Lower lobe of right lung (tissue), 2 donors: ENCODE results near the gene FHIP1B. TPM values are rescaled to one million over a fixed set of nuclear protein-coding genes. Genes with fewer than 3 reads are reported as not detected.
"Not testable (repeated sequence)": the region's sequence is repeated elsewhere in the genome, so short reads cannot be mapped to it uniquely, and the experiment has no call there.

Source experiments
- ATAC-seq, 2 donors: fragments of 200-7000 bp; cut with Tn5 transposase; one replicate each; pipeline ENCODE4 v1.9.1; 2020 to 2022; ENCODE audit warnings: mild to moderate bottlenecking in 2 of 2, moderate library complexity in 2 of 2
- DNase-seq: peaks from one replicate; pipeline ENCODE4 v3.0.0-alpha.2; 2020
- H3K27ac ChIP-seq: fragments of 200-600 bp; one replicate; pipeline ENCODE4 v1.8.0; 2022
- H3K27me3 ChIP-seq: fragments of 200-600 bp; one replicate; pipeline ENCODE4 v1.8.0; 2022; ENCODE audit warnings: low read depth
- H3K36me3 ChIP-seq: fragments of 200-600 bp; one replicate; pipeline ENCODE4 v1.8.0; 2022; ENCODE audit warnings: mild to moderate bottlenecking
- H3K4me1 ChIP-seq: fragments of 200-600 bp; one replicate; pipeline ENCODE4 v1.8.0; 2022
- H3K4me3 ChIP-seq: fragments of 200-600 bp; one replicate; pipeline ENCODE4 v1.8.0; 2022; ENCODE audit warnings: mild to moderate bottlenecking
- H3K9me3 ChIP-seq: fragments of 200-600 bp; one replicate; pipeline ENCODE4 v1.8.0; 2022
- CTCF ChIP-seq: fragments of 200-600 bp; IDR thresholded peaks from one replicate; pipeline ENCODE4 v1.8.0; 2022; ENCODE audit warnings: antibody characterized with exemption, mild to moderate bottlenecking
- intact Hi-C: fragments of 100-400 bp; cut with DNase I; formaldehyde crosslinking; loops from one replicate; pipeline ENCODE4 v1.11.0; 2022
- long read RNA-seq: library from polyadenylated mRNA; unstranded; transcript quantifications from one replicate; pipeline ENCODE4 v2.0.0, GENCODE V29; 2021
- total RNA-seq: library from RNA; stranded (reverse); fragmentation: NEBNext Ultra II Directional; extraction: Animal tissue kit (Norgen Biotek cat#: 25700); gene quantifications from one replicate; pipeline ENCODE4 v1.2.1, GENCODE V29; 2021
- donor health status: DM: no; HTN: yes; CAD: no; lungs with severe emphysema.

FHIP1B gene
- total RNA-seq: 37.1 TPM
- long read RNA-seq, transcript FAM160A2-202 (12 exons, 3,354 nt): major isoform, 6 of 24 reads
- long read RNA-seq, transcript FAM160A2-204 (3 exons, 1,309 nt): minor isoform, 5 of 24 reads
- long read RNA-seq, partial matches to known transcripts: 9 of 24 reads
- long read RNA-seq, other reads (novel, unspliced or antisense): 3 of 24 reads

- TF ChIP-seq CTCF: peak; percentile 35
- Histone ChIP-seq H3K36me3 (no peaks in the 10 kb centered on the region), H3K9me3 (no peaks in the 10 kb centered on the region), H3K27me3 (no peaks in the 10 kb centered on the region), H3K27ac (peak within 1 kb of the TSS; percentile 91), H3K4me3 (peak within 1 kb of the TSS; percentile 82), H3K4me1 (peaks cover 26% of the 10 kb centered on the region)
- DNase-seq (peak; percentile 100), ATAC-seq (peak; percentile 97 to 98)
- intact Hi-C loops: no loop called here
Measured at GRCh38 chr11:6234387-6235107, at the start of gene FHIP1B. FHIP1B (minus strand) TSS chr11:6234636; CDS start chr11:6224516, 10,120 bp downstream.

DNA sequence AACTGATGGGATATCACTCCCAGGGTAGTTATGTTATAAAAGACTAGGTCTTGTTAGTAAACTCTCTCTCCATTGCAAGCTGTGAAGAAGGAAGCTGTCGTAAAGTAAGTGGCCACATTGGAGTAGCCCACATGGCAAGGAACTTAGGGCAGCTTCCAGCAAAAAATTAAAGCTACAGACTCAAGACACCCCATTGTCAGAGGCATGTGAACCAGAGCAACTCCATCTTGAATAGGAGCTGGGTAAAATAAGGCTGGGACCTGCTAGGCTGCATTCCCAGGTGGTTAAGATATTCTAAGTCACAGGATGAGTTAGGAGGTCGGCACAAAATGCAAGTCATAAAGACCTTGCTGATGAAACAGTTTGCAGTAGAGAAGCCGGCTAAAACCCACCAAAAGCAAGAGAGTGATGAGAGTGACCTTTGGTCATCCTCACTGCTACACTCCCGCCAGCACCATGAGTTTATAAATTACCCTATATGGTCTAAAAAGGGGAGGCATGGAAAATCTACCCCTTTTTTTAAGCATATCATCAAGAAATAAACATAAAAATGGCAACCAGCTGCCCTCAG is 49.1 kb upstream of the FHIP1B start:
- intact Hi-C loops: no loop called here
- ATAC-seq (no peak), DNase-seq (no peak)
- no peaks in the 10 kb centered on the region for H3K36me3 ChIP-seq
- H3K27me3 ChIP-seq: no peaks in the 10 kb centered on the region
- H3K27ac ChIP-seq: no peak overlapping the region
- H3K4me1 ChIP-seq: no peaks in the 10 kb centered on the region
- no peaks in the 10 kb centered on the region for H3K9me3 ChIP-seq
- no peak overlapping the region for H3K4me3 ChIP-seq
- no peak for TF ChIP-seq CTCF

DNA sequence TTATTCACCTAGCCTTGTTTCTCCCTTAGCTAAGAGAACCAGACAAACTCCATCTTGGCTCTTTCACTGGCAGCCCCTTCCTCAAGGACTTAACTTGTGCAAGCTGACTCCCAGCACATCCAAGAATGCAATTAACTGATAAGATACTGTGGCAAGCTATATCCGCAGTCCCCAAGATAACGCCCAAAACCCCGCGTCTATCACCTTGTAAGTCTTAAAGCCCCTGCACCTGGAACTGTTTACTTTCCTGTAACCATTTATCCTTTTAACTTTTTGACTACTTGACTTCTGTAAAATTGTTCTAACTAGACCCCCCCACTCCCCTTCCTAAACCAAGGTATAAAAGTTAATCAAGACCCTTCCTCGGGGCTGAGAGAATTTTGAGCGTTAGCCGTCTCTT is 46.4 kb upstream of the FHIP1B start:
- ATAC-seq, H3K4me1 ChIP-seq, H3K27me3 ChIP-seq, H3K4me3 ChIP-seq, H3K27ac ChIP-seq, H3K36me3 ChIP-seq, DNase-seq, intact Hi-C loops, H3K9me3 ChIP-seq: not testable (repeated sequence)

- DNase-seq: no peak
- no peaks in the 10 kb centered on the region for H3K4me1 ChIP-seq
- no peaks in the 10 kb centered on the region for H3K36me3 ChIP-seq
- intact Hi-C loops: no loop called here
- ATAC-seq: no peak
- TF ChIP-seq CTCF: no peak
- H3K9me3 ChIP-seq: no peaks in the 10 kb centered on the region
- H3K27me3 ChIP-seq: no peaks in the 10 kb centered on the region
- H3K27ac ChIP-seq: no peak overlapping the region
- no peak overlapping the region for H3K4me3 ChIP-seq
Measured at GRCh38 chr11:6273188-6273587, 38.8 kb upstream of the FHIP1B start.

GRCh38 chr11:6271598-6271997 is 37.2 kb upstream of the FHIP1B start:
- H3K4me1 ChIP-seq: no peaks in the 10 kb centered on the region
- no peak overlapping the region for H3K27ac ChIP-seq
- H3K9me3 ChIP-seq: no peaks in the 10 kb centered on the region
- intact Hi-C loops: no loop called here
- H3K27me3 ChIP-seq: no peaks in the 10 kb centered on the region
- TF ChIP-seq CTCF: no peak
- no peak overlapping the region for H3K4me3 ChIP-seq
- no peak for DNase-seq
- H3K36me3 ChIP-seq: no peaks in the 10 kb centered on the region
- ATAC-seq: no peak
